Activated T-cell treated with anti-CD3 and anti-CD28 coated beads, Interleukin-2, amount 50 U/mL, for 4 hours (primary cell): ENCODE data around the gene LAMC3. TPM values are rescaled to one million over a fixed set of nuclear protein-coding genes. Genes with fewer than 3 reads are reported as not detected.

Experiments
- ATAC-seq, 2 donors: fragments of 200-7000 bp; cut with Tn5 transposase; one replicate each; pipeline ENCODE4 v1.10.0; 2021
- DNase-seq: peaks from one replicate; pipeline ENCODE4 v3.0.0-alpha.2; 2020
- H3K27me3 Mint-ChIP-seq: one replicate; pipeline ENCODE4 v1.8.0; 2021; ENCODE audit warnings: low read depth, mixed read lengths
- H3K36me3 Mint-ChIP-seq: one replicate; pipeline ENCODE4 v1.8.0; 2022; ENCODE audit warnings: mixed read lengths; ENCODE audit not compliant: insufficient read depth
- H3K4me1 Mint-ChIP-seq: one replicate; pipeline ENCODE4 v1.8.0; 2021; ENCODE audit warnings: low read depth, mixed read lengths
- H3K4me3 Mint-ChIP-seq: one replicate; pipeline ENCODE4 v1.8.0; 2021; ENCODE audit warnings: mild to moderate bottlenecking, moderate library complexity, mixed read lengths
- H3K9me3 Mint-ChIP-seq: one replicate; pipeline ENCODE4 v1.8.0; 2021; ENCODE audit warnings: mixed read lengths
- total RNA-seq, 3 donors: library from RNA; stranded (reverse); gene quantifications; one replicate each; pipeline ENCODE4 v1.2.1, GENCODE V29; 2021

The LAMC3 gene
- total RNA-seq, 3 donors from 2014 or later, result 0.05 to 0.71 (median 0.41) TPM

- ATAC-seq, result no peak
- Mint-ChIP-seq H3K27me3 (peaks cover 3% of the 10 kb centered on the region), H3K4me1 (no peaks in the 10 kb centered on the region), H3K4me3 (no peak overlapping the region), H3K36me3 (no peaks in the 10 kb centered on the region), H3K9me3 (no peaks in the 10 kb centered on the region)
- no peak for DNase-seq
These were observed 56.6 kb downstream of the LAMC3 start for GRCh38 chr9:131065599-131065998.

GRCh38 chr9:131067625-131068024 lies 58.7 kb downstream of the LAMC3 start:
- Mint-ChIP-seq H3K9me3 (no peaks in the 10 kb centered on the region), H3K4me1 (no peaks in the 10 kb centered on the region), H3K27me3 (peaks cover 3% of the 10 kb centered on the region), H3K36me3 (no peaks in the 10 kb centered on the region), H3K4me3 (no peak overlapping the region)
- no peak for DNase-seq
- ATAC-seq, result no peak

GRCh38 chr9:131068076-131068816 lies 59.3 kb downstream of the LAMC3 start:
- no peak for ATAC-seq
- peaks cover 3% of the 10 kb centered on the region for H3K27me3 Mint-ChIP-seq
- H3K4me1 Mint-ChIP-seq, result no peaks in the 10 kb centered on the region
- H3K36me3 Mint-ChIP-seq, result no peaks in the 10 kb centered on the region
- no peak overlapping the region for H3K4me3 Mint-ChIP-seq
- H3K9me3 Mint-ChIP-seq, result no peaks in the 10 kb centered on the region
- no peak for DNase-seq

DNA sequence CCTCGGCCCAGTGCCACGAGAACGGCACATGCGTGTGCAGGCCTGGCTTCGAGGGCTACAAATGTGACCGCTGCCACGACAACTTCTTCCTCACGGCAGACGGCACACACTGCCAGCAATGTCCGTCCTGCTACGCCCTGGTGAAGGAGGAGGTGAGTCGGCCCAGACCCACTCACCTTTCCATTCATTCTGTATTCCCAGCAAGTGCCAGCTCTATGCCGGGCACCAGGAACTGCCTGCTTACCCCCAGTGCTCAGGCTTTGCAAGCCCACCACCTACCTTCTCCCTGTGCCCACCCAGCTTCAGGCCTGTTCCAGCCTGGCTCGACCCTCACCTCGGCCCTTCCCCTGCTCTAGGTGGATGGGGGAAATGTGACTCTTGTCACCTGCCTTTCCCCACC lies 60.7 kb downstream of the LAMC3 start:
- Mint-ChIP-seq H3K9me3 (no peaks in the 10 kb centered on the region), H3K4me1 (no peaks in the 10 kb centered on the region), H3K4me3 (no peak overlapping the region), H3K36me3 (no peaks in the 10 kb centered on the region), H3K27me3 (peaks cover 3% of the 10 kb centered on the region)
- DNase-seq (no peak), ATAC-seq (no peak)

DNA sequence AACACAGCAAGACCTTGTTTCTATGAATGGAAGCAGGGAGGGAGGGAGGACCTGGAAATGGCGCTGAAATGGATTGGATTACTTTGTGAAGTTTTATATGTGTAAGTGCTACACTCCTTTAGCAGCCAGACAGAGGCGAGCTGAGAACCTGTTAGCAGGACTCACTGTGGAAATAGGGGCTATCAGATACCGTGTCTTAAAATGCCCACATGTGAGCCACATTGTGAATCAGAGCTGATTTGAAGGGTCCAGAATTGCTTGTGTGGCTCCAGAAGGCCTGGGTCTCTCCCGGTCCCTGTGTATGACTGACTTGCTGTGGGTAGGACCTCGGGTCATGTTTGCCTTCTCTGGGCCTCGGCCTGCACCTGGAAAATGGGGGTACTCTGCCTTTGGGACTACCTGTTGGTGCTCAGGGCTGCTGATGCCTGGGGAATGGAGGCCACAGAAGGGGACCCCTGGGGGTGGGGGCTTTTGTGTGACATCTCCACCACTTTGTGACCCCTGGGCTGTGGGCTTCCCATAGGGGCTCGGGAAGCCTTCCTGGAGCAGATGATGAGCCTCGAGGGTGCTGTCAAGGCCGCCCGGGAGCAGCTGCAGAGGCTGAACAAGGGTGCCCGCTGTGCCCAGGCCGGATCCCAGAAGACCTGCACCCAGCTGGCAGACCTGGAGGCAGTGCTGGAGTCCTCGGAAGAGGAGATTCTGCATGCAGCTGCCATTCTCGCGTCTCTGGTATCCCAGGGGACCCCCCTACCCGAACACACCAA lies 63.3 kb downstream of the LAMC3 start:
- H3K36me3 Mint-ChIP-seq, result no peaks in the 10 kb centered on the region
- H3K9me3 Mint-ChIP-seq, result no peaks in the 10 kb centered on the region
- ATAC-seq (no peak), DNase-seq (no peak)
- H3K4me1 Mint-ChIP-seq, result no peaks in the 10 kb centered on the region
- H3K27me3 Mint-ChIP-seq, result no peaks in the 10 kb centered on the region
- H3K4me3 Mint-ChIP-seq, result no peak overlapping the region

- Mint-ChIP-seq H3K36me3 (no peaks in the 10 kb centered on the region), H3K4me3 (no peak overlapping the region), H3K4me1 (no peaks in the 10 kb centered on the region), H3K27me3 (no peaks in the 10 kb centered on the region), H3K9me3 (no peaks in the 10 kb centered on the region)
- no peak for DNase-seq
- ATAC-seq, result no peak
These were observed 63.9 kb downstream of the LAMC3 start for GRCh38 chr9:131072871-131073237.

DNA sequence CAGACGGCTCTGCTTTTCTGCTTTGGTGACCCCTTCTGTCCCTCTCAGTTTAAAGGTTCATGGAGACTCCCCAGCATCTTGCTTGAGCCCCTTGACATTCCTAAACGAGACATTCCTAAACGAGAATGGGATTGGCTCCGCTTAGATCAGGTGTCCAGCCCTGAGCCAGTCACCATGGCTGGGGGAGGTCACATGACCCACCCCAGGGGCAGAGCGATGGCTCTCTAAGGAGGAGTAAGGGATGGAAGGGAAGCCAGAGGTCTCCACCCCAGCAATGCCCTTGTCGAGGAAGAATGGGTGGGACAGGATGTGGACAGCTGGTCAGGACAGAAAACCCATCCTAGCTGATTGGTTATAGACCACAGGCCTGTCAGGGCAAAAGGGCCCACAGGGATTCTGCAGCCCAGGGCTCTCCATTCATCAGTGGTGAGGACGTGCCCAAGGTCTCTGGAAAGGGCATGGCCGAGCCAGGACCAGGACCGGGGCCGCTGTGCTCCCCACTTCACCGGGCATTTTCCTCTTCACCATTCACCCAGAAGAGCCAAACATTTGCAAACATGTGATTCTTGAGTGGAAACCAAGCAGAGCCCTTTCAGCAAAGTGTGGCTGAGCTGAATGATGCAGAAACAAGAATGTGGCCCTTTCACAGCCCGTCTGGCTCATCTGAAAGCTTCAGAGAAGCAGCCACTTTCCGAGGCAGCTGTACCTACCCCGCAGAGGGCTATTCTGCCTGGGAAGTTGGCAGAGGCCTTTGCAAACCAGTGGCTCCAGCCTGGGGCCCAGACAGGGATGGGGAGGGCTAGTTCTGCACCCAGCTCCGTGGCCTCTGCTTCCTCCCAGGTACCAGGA lies 67.6 kb downstream of the LAMC3 start:
- H3K36me3 Mint-ChIP-seq, result no peaks in the 10 kb centered on the region
- no peak for DNase-seq
- H3K4me1 Mint-ChIP-seq, result no peaks in the 10 kb centered on the region
- H3K27me3 Mint-ChIP-seq, result no peaks in the 10 kb centered on the region
- no peaks in the 10 kb centered on the region for H3K9me3 Mint-ChIP-seq
- ATAC-seq, result no peak
- H3K4me3 Mint-ChIP-seq, result no peak overlapping the region

DNA sequence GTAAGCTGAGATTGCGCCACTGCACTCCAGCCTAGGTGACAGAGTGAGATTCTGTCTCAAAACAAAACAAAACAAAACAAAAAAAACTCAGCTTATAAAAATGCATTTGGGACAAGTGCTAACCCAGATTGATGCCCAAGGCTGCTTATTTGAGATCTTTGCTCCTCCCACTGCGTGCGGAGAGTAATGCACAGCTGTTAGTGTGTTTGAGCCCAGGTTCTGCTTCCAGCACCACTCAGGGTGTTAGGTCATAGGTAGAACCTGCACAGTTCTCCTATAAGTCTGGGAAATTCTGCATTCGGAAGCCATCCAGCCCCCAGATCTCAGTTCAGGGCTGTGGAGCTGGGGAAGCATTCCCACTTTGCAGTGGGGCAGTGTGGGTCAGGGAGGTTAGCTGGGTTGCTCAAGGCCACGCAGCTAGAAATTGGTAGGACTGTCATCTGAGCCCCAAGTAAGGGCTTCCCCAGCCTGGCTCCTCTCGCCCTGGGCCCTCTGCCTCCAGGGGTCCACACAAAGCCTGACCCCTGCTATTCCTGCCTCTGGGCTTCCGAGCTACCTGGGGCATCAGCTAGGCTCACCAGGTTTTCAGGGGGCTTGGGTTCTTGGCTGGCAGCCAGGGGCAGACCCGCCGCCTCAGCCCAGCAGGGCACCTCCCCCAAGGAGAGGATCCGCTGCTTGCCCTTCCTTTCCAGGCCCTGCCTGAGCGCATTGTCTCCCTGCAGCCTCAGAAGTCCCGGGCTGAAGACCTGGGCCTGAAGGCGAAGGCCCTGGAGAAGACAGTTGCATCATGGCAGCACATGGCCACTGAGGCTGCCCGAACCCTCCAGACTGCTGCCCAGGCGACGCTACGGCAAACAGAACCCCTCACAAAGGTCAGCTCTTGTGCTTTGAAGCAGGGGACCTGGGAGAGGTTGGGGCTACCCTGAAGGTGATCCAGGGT lies 69.7 kb downstream of the LAMC3 start:
- no peak overlapping the region for H3K4me3 Mint-ChIP-seq

DNA sequence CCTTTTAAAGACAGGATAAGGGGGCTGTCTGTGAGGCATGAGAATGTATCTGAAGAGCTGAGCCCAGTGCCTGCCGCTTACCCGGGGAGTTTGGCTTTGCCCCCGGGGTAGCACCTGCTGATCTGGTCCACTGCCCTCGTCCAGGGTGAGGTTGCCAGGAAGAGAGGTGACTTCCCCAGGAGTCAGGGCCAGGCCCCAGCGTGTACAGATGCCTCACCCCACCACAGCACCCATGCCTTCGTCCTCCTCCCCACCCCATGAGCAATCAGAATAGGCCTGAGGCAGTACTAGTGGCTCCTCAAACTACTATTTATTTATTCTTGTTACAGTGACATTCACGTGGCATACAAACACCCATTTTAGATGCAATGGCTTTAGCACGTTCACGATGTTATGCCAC lies 71.6 kb downstream of the LAMC3 start:
- DNase-seq (no peak), ATAC-seq (no peak)
- H3K36me3 Mint-ChIP-seq, result no peaks in the 10 kb centered on the region
- H3K4me1 Mint-ChIP-seq, result no peaks in the 10 kb centered on the region
- no peaks in the 10 kb centered on the region for H3K9me3 Mint-ChIP-seq
- peaks cover 3% of the 10 kb centered on the region for H3K27me3 Mint-ChIP-seq
- H3K4me3 Mint-ChIP-seq, result no peak overlapping the region

More for the DNA sequence above, 69.7 kb downstream of the LAMC3 start:
- ATAC-seq (no peak), DNase-seq (no peak)
- no peaks in the 10 kb centered on the region for H3K9me3 Mint-ChIP-seq
- no peaks in the 10 kb centered on the region for H3K36me3 Mint-ChIP-seq
- no peaks in the 10 kb centered on the region for H3K4me1 Mint-ChIP-seq
- no peaks in the 10 kb centered on the region for H3K27me3 Mint-ChIP-seq

- Mint-ChIP-seq H3K9me3 (no peaks in the 10 kb centered on the region), H3K27me3 (peaks cover 3% of the 10 kb centered on the region), H3K4me1 (no peaks in the 10 kb centered on the region), H3K36me3 (no peaks in the 10 kb centered on the region), H3K4me3 (no peak overlapping the region)
- DNase-seq, result no peak
- no peak for ATAC-seq
These were observed 72.9 kb downstream of the LAMC3 start for GRCh38 chr9:131081868-131082267.

DNA sequence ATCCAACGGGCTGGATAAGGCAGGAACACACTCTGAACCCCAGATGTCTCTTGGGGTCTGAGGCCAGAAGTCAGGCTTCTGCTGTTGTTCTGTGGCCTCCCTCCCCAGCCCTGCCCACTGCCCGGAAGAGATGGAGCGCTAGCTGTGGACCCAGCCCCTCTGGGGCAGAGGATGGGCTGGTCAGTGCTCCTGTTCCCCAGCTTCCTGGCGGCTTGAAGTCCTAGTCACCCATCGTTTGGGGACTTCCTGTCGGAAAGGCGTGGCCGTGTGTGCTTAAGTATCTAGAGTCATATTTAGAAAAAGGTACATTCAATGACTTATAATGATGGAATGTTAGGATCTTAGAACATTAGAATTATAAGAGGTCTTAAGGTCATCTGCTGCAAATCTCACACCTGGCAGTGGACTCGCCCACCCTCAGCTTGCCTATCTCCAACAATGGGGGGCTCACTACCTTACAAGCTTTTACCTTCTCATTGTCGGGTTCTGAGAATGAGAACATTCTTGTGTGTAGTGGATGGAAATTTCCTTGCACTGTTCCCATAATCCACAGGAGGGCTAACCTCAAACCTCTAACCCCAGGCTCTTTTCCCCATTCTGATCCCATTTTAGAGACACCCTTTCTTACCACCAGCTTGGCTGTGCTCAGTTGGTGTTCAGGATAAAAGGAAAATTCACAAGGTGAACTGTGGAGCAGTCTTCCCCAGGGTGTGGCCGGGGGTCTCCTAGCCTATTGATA lies 74.0 kb downstream of the LAMC3 start:
- H3K4me1 Mint-ChIP-seq, result no peaks in the 10 kb centered on the region
- H3K4me3 Mint-ChIP-seq, result no peak overlapping the region
- H3K36me3 Mint-ChIP-seq, result no peaks in the 10 kb centered on the region

DNA sequence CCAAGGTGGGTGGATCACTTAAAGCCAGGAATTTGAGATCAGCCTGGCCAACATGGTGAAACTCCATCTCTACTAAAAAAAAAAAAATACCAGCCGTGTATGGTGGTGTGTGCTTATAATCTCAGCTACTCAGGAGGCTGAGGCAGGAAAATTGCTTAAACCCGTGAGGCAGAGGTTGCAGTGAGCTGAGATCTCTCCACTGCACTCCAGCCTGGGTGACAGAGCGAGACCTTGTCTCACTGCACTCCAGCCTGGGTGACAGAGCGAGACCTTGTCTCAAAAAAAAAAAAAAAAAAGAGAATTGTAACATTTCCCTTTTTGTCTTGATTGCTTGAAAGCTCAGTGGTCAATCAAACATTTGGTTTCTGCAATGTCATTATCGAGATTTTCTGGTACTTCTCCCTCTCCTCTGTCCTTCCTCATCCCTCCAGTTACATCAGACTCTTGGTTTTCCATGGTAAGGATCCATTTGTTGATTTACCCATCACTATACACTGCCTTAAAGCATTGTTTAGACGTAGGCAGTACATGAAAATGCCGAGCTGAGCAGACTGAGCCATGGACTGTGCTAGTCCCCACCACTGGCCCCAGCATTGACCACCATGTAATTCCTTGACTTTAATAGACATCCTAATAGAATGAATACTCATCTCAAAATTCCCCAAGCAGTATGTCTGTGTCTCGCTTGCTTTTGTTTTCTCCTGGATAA lies 75.8 kb downstream of the LAMC3 start:
- Mint-ChIP-seq H3K27me3 (peaks cover 3% of the 10 kb centered on the region), H3K36me3 (no peaks in the 10 kb centered on the region), H3K4me1 (no peaks in the 10 kb centered on the region), H3K4me3 (no peak overlapping the region), H3K9me3 (no peaks in the 10 kb centered on the region)
- DNase-seq, result no peak
- no peak for ATAC-seq

More for the DNA sequence above, 74.0 kb downstream of the LAMC3 start:
- H3K9me3 Mint-ChIP-seq, result no peaks in the 10 kb centered on the region
- no peak for ATAC-seq
- H3K27me3 Mint-ChIP-seq, result peaks cover 3% of the 10 kb centered on the region
- no peak for DNase-seq
